HepG2 (cell line): ENCODE results near the gene SEMA4A. TPM values are rescaled to one million over a fixed set of nuclear protein-coding genes. Genes with fewer than 3 reads are reported as not detected.

Experiments
- CREB1 ChIP-seq, 2 experiments: fragments of 450-650 bp in 1 of 2; IDR thresholded peaks; 2 replicates each; pipeline ENCODE4 v1.6.1; 2016 to 2017; ENCODE audit warnings: control low read depth in 1 of 2, mild to moderate bottlenecking in 1 of 2, missing compliant biosample characterization in 1 of 2, missing genetic modification characterization in 1 of 2
- ESRRA ChIP-seq: sonication (generic); formaldehyde crosslinking; IDR thresholded peaks from 2 replicates; pipeline ENCODE4 v1.5.1; 2020; ENCODE audit warnings: mild to moderate bottlenecking, low read depth, missing genetic modification reagents
- FOXO1 ChIP-seq: sonication (generic); formaldehyde crosslinking; IDR thresholded peaks from 2 replicates; pipeline ENCODE4 v1.4.0; 2020; ENCODE audit warnings: missing genetic modification reagents
- GFI1 ChIP-seq: sonication (generic); formaldehyde crosslinking; IDR thresholded peaks from 2 replicates; pipeline ENCODE4 v1.5.0; 2020; ENCODE audit warnings: missing genetic modification reagents, mild to moderate bottlenecking, borderline replicate concordance
- HOXA7 ChIP-seq: sonication (generic); formaldehyde crosslinking; IDR thresholded peaks from 2 replicates; pipeline ENCODE4 v1.8.1; 2022; ENCODE audit warnings: mild to moderate bottlenecking, missing genetic modification reagents, moderate library complexity
- IRF9 ChIP-seq: sonication (generic); formaldehyde crosslinking; IDR thresholded peaks from 2 replicates; pipeline ENCODE4 v1.8.0; 2022; ENCODE audit warnings: missing genetic modification reagents, mild to moderate bottlenecking, borderline replicate concordance
- NFE2L2 ChIP-seq: fragments of 150-350 bp; IDR thresholded peaks from 2 replicates; pipeline ENCODE4 v1.6.1; 2014; ENCODE audit warnings: low read length
- POGZ ChIP-seq: sonication (generic); formaldehyde crosslinking; IDR thresholded peaks from 2 replicates; pipeline ENCODE4 v1.4.0; 2020; ENCODE audit warnings: mild to moderate bottlenecking, missing genetic modification reagents
- POLR2AphosphoS2 ChIP-seq: IDR thresholded peaks from 2 replicates; pipeline ENCODE4 v1.6.1; 2011; ENCODE audit warnings: low read depth, low read length, improper control_type of control experiment
- PRDM15 ChIP-seq: sonication (generic); formaldehyde crosslinking; IDR thresholded peaks from 2 replicates; pipeline ENCODE4 v1.4.0; 2020; ENCODE audit warnings: missing genetic modification reagents
- RCOR2 ChIP-seq: IDR thresholded peaks from 2 replicates; pipeline ENCODE4 v1.6.1; 2016; ENCODE audit warnings: missing biosample characterization, missing genetic modification reagents
- SCMH1 ChIP-seq: sonication (generic); formaldehyde crosslinking; IDR thresholded peaks from 2 replicates; pipeline ENCODE4 v1.9.0; 2021; ENCODE audit warnings: missing genetic modification reagents, mild to moderate bottlenecking, borderline replicate concordance
- SP5 ChIP-seq: IDR thresholded peaks from 2 replicates; pipeline ENCODE4 v1.6.1; 2016; ENCODE audit warnings: low read depth, borderline replicate concordance
- XRCC5 ChIP-seq: fragments of 200-400 bp; formaldehyde crosslinking; optimal IDR thresholded peaks from 2 replicates; pipeline ENCODE3; 2017; ENCODE audit warnings: mild to moderate bottlenecking, low read length
- ZBTB20 ChIP-seq: sonication (generic); formaldehyde crosslinking; IDR thresholded peaks from 2 replicates; pipeline ENCODE4 v1.8.1; 2023; ENCODE audit warnings: missing genetic modification reagents, low read depth, mild to moderate bottlenecking, borderline replicate concordance
- ZKSCAN1 ChIP-seq: fragments of 150-350 bp; IDR thresholded peaks from 2 replicates; pipeline ENCODE4 v1.6.1; 2014; ENCODE audit warnings: low read length
- ZMYM4 ChIP-seq: sonication (generic); formaldehyde crosslinking; IDR thresholded peaks from 2 replicates; pipeline ENCODE4 v1.8.1; 2023; ENCODE audit warnings: mild to moderate bottlenecking, missing genetic modification reagents
- ZNF281 ChIP-seq: sonication (generic); formaldehyde crosslinking; IDR thresholded peaks from 2 replicates; pipeline ENCODE4 v1.4.0; 2020; ENCODE audit warnings: missing genetic modification reagents, borderline replicate concordance
- ZNF329 ChIP-seq: sonication (generic); formaldehyde crosslinking; IDR thresholded peaks from 2 replicates; pipeline ENCODE4 v1.9.0; 2021; ENCODE audit warnings: low read depth, mild to moderate bottlenecking, missing genetic modification reagents
- ZNF674 ChIP-seq: sonication (generic); formaldehyde crosslinking; IDR thresholded peaks from 2 replicates; pipeline ENCODE4 v1.5.0; 2020; ENCODE audit warnings: low read depth, mild to moderate bottlenecking, missing genetic modification reagents
- polyA plus RNA-seq, 8 experiments: library from polyadenylated mRNA; depleted of rRNA in 3 of 8; stranded (reverse) in 7 of 8; unstranded in 1 of 8; fragments of >200 nt; fragmentation: Illumina TruSeq in 4 of 8; extraction: Trizol in 4 of 8; gene quantifications; 2 replicates each; pipeline versions ENCODE4 v1.2.1 to v1.2.3, GENCODE V29; 2011 to 2016; ENCODE audit warnings: low read depth in 4 of 8, missing spikeins in 1 of 8, mixed read lengths in 1 of 8; ENCODE audit not compliant: insufficient read depth in 1 of 8
- total RNA-seq, 5 experiments: library from RNA; depleted of rRNA; stranded (reverse); fragments of >200 nt; fragmentation: Illumina TruSeq; extraction: Trizol; gene quantifications; 2 replicates each; pipeline ENCODE4 v1.2.3, GENCODE V29; 2016; ENCODE audit warnings: low read depth in 1 of 5
- TF ChIP-seq, protein P1 (sequence below): IDR thresholded peaks from 2 replicates; pipeline ENCODE4 v1.6.1; 2016; ENCODE audit warnings: low read depth, borderline replicate concordance

SEMA4A gene
- total and polyA plus RNA-seq, 2 of the 13 experiments (the other 11 are each of a cell fraction or from before 2014, with no cell fraction given), result 0.09 to 0.20 TPM

- TF ChIP-seq PRDM15 (CRISPR knock-in tag), result no peak
- no peak for TF ChIP-seq CREB1 (IDR thresholded peaks at IDR 0.05)
- no peak for TF ChIP-seq CREB1 (CRISPR knock-in tag; IDR thresholded peaks at IDR 0.05)
- 0 out of 2 replicates have a peak, but pooled peaks have one; percentile 48 for TF ChIP-seq ZNF674 (CRISPR knock-in tag)
- TF ChIP-seq NFE2L2, result no peak
- no peak; the same call in 1 of the 2 replicates for TF ChIP-seq GFI1 (CRISPR knock-in tag)
- peak; percentile 62 for TF ChIP-seq RCOR2 (CRISPR knock-in tag)
- peak; percentile 82; the same call in 1 of the 2 replicates for TF ChIP-seq ESRRA
- TF ChIP-seq ZNF281 (CRISPR knock-in tag), result peak; percentile 78; the same call in 1 of the 2 replicates
- TF ChIP-seq POGZ (CRISPR knock-in tag), result peak; percentile 42; the same call in 1 of the 2 replicates
- no peak for TF ChIP-seq SCMH1 (CRISPR knock-in tag)
- peak; percentile 71; the same call in 1 of the 2 replicates for TF ChIP-seq POLR2AphosphoS2
- TF ChIP-seq HOXA7 (CRISPR knock-in tag), result no peak
- TF ChIP-seq ZNF329, result 0 out of 2 replicates have a peak, but pooled peaks have one; percentile 11
- TF ChIP-seq, protein P1, sequence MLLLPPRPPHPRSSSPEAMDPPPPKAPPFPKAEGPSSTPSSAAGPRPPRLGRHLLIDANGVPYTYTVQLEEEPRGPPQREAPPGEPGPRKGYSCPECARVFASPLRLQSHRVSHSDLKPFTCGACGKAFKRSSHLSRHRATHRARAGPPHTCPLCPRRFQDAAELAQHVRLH (CRISPR knock-in tag), result peak; percentile 75; the same call in 1 of the 2 replicates
- 0 out of 2 replicates have a peak, but pooled peaks have one; percentile 38 for TF ChIP-seq ZBTB20
- TF ChIP-seq ZMYM4 (CRISPR knock-in tag), result no peak; the same call in none of the 2 replicates
- TF ChIP-seq FOXO1, result peak; percentile 58; the same call in 1 of the 2 replicates
- TF ChIP-seq IRF9 (CRISPR knock-in tag), result peak; percentile 22; the same call in 1 of the 2 replicates
- peak; percentile 93 for TF ChIP-seq SP5 (CRISPR knock-in tag)
- TF ChIP-seq XRCC5, result peak; percentile 80
- peak; percentile 57; the same call in 1 of the 2 replicates for TF ChIP-seq ZKSCAN1
Observed at GRCh38 chr1:156129687-156130577, 23.5 kb upstream of the SEMA4A start (continued).
